Hematopoietic multipotent progenitor cell treated with erythropoietin and hydrocortisone succinate and interleukin-3 and kit ligand, for 6 days (in vitro differentiated cells): ENCODE results near the gene TIAM1.

Experiments
- DNase-seq: peaks from one replicate; pipeline ENCODE4 v3.0.0-alpha.2; 2015

TIAM1 gene

DNA sequence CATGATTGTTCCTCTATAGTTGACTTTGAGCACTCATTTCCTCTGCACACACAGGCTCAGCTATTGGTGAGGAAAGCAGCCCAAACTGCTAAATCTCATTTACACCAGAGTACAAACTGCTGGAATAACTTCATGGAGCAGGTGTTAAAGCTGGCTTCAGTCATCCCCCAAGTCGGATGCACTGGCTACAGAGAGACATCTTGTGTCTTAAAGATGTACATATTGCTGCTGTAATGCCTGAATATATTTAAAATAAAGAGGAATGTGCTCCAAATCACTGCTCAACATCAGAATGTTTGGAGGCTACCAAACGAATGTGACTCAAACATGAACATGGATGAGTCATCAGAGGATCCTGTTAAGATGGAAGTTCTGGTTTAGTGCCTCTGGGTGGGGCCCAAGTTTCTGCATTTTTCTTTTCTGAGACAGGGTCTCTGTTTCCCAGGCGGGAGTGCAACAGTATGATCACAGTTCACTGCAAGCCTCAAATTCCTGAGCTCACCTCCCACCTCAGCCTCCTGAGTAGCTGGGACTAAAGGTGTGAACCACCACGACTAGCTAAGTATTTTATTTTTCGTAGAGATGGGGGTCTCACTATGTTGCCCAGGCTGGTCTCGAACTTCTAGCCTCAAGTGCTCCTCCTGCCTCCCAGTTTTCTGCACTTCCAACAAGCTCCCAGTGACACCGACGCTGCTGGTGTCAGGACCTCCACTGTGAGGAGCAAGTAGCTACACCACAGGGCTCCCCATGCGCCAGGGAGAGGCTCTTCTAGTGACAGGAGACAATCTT is 226.7 kb downstream of the TIAM1 start:
- DNase-seq: no peak

DNA sequence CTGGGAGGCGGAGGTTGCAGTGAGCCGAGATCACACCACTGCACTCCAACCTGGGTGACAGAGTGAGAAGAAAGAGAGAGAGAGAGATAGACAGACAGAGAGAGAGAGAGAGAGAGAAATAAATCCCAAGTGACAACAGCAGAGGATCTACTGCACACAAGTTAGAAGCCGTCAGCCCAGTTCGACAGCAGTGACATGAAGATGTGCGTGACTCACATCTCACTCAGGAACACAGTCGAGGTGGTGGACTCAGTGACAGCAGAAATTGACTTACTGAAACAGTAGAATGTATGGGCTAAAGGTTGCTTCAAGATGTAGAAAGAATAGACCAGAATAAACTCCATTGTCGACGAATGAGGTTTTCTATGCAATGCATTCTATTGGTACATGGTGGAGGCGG is 228.8 kb downstream of the TIAM1 start:
- no peak for DNase-seq

DNA sequence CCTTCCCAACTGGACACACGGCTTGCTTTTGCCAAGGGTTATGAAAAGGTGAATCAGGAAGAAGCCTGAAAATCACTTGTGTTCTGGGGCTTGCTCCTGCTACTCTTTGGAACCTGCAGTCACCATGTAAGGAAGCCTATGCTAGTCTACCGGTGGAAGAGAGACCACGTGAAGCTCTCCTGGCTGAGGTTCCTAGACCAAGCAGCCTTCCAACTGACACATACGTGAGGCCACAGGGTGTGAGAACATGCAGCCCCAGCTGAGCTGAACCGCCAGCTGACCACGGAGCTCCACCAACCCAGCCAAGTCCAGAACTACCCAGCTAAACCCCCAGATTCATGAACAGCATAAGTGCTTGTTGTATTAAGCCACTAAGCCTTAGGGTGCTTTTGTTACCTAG is 233.0 kb downstream of the TIAM1 start:
- no peak for DNase-seq

DNA sequence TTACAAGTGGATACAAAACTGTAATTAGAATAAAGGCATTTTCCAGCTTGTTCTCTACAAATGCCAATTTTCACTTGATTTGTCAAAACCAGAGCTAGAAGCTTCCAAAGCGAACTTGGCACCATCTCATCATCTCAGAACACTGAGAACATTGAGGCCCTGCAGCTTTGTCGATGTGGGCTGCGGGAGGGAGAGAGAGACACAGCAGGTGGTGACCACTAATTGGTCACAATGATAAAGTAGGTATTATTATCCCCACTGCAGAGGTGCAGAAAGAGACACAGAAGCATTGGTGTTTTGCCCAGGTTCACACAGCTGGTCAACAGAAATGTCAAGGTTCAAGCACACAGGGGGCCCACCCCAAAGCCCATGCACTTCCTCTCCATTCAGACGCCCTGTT is 233.6 kb downstream of the TIAM1 start:
- no peak for DNase-seq

DNA sequence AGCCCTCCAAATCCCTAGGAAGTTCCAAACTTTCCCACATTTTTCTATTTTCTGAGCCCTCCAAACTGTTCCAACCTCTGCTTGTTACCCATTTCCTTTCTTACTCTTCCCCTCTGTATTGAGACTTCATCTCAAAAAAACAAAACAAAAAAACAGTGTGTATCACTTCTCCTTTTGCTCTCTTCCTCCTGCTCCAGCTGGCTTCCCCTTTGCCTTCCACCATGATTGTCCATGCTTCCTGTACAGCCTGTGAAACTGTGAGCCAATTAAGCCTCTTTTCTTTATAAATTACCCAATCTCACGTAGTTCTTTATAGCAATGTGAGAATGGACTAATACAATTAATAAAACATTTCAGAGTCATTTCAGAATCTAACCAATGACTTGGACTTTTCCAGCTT is 236.2 kb downstream of the TIAM1 start:
- DNase-seq: peak; percentile 7

DNA sequence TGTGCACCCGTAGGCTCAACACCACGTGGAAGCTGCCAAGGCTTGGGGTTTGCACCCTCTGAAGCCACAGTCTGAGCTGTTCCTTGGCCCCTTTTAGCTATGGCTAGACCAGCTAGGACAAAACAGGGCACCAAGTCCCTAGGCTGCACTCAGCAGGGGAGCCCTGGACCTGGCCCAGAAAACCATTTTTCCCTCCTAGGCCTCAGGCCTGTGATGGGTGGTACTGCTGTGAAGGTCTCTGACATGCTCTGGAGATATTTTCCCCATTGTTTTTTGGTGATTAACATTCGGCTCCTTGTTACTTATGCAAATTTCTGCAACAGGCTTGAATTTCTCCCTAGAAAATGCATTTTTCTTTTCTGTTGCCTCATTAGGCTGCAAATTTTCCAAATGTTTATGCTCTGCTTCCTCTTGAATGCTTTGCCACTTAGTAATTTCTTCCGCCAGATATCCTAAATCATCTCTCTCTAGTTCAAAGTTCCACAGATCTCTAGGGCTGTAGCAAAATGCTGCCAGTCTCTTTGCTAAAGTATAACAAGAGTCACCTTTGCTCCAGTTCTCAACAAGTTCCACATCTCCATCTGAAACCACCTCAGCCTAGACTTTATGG is 236.8 kb downstream of the TIAM1 start:
- DNase-seq: no peak

DNA sequence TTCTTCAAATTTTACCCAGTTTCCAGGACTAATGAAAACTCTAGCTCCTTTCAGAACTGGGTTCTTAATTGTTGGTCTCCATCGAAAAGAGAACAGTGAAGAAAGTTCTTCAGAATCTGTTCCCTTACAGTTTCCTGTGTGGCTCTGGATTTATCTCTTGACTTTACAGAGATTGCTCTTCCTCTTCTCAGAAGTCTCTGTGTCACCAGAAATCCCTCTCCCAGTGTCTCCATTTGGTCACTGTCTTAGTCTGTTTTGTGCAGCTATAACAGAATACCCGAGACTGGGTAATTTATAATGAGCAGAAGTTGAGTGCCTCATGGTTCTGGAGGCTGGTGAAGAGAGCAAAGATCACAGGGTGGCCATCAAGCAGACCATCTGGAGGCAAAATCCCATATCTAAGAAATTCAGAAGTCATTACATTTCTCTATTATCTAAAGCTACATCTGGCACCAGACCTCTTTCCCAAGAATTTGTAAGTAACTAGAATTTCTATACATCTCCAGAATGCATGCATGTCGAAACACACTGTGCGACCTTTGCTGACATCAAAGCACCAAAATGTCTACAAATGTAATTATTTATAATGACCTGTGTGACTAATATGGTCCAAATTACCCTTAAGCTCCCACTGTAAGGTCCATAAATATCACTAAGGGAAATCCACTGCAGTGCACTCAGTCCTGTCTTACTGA is 240.3 kb downstream of the TIAM1 start:
- DNase-seq: no peak

DNA sequence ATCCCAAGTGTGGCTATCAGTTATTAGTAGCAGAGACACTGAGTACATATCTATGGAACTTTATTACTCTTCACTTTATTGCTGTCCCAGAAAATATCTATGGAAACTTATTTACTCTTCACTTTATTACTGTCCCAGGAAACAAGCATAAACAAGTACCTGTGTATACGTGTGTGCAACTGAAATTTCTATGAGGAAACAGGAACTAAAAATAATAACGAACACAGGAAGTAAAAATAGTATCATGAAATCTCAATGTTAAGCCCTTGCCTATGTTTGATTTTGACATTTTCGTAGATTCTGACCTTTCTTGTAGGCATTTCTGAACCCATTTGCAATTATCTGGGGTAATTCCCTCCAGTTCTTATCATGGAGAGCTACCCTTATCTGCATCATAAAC is 240.9 kb downstream of the TIAM1 start:
- DNase-seq: no peak

DNA sequence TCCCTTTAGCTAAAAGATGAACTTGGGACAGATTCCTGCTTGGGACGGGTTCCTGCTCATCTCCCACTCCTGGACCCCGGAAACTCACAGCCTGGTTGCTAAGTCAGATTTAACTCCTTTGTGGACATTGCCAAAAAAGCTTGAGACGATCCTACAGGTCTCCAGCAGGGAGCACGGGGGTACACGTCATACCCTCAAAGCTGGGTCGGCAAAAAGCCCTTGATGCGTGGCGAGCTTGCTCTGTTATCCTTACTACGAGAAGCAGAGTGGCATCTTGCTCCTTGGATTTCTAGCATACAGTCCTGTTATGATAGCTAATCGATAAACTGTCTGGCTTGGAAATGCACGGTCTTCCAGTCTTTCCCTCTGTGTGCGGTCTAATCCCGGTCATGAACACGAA is 244.9 kb downstream of the TIAM1 start:
- no peak for DNase-seq

DNA sequence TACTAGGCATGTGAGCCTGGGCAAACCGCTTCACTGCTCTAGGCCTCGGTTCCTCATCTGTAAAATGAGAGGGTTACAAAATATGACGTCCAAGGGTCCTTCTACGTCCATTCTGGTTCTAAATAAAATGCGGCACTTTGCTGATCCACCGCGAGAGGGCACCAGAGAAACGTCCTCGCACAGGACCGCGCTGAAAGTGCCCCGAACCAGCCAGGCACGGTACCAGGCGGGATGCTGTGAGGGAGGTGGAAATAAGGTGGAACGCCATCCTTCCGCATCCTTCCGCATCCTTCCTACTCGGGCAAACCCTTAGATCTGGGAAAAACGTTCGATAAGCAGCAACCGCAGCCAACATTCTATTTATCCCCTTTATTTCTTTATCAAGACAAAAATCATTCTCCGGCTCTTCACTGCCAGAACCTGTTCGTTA is 245.5 kb downstream of the TIAM1 start:
- peak; percentile 73 for DNase-seq

DNA sequence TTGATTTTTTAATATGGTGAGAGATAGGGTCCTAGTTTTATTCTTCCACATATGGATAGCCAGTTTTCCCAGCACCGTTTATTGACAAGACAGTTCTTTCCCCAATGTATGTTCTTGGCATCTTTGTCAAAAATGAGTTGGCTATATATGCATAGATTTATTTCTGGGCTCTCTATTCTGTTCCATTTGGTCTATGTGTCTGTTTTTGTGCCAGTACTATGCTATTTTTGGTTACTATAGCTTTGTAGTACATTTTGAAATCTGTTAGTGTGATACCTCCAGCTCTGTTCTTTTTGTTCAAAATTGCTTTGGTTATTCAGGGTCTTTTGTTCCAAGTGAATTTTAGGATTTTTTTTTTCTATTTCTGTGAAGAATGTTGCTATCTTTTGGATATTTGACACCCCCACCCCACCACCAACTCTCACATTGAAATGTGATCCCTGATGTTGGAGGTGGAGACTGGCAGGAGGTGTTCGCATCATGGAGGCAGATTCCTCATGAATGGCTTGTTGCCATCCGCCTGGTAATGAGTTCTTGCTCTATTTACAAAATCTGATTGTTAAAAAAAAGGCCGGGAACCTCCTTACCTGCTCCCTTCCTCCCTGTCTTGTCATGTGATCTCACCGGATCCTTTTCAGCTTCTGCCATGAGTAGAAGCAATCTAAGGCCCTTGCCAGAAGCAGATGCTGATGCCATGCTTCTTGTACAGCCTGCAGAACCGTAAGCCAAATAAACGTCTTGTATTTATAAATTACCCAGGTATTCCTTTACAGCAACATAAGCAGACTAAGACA is 251.0 kb downstream of the TIAM1 start:
- no peak for DNase-seq

DNA sequence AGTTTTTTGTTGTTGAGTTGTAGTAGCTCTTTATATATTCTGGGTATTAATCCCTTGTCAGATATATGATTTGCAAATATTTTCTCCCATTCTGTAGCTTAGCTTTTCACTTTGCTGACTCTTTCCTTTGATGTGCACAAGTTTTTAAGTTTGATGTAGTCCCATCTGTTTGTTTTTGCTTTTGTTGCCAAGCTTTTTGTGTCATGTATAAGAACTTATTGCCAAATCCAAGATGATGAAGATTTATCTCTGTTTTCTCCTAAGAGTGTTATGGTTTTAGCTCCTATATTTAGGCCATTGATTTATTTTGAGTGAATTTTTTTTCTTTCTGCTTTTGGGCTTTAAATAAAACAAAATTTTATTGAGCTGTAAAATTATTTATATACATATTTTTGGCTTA is 253.7 kb downstream of the TIAM1 start:
- DNase-seq: no peak

DNA sequence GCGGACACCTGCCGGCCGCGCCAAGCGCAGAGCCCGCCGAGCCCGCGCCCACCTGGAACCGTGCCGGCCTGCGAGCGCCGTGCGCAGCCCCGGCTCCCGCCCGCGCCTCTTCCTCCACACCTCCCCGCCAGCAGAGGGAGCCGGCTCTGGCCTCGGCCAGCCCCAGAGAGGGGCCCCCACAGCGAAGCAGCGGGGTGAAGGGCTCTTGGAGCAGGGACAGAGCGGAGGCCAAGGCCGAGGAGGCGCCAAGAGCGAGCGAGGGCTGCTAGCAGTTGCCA is 255.6 kb downstream of the TIAM1 start:
- peak; percentile 9 for DNase-seq

DNA sequence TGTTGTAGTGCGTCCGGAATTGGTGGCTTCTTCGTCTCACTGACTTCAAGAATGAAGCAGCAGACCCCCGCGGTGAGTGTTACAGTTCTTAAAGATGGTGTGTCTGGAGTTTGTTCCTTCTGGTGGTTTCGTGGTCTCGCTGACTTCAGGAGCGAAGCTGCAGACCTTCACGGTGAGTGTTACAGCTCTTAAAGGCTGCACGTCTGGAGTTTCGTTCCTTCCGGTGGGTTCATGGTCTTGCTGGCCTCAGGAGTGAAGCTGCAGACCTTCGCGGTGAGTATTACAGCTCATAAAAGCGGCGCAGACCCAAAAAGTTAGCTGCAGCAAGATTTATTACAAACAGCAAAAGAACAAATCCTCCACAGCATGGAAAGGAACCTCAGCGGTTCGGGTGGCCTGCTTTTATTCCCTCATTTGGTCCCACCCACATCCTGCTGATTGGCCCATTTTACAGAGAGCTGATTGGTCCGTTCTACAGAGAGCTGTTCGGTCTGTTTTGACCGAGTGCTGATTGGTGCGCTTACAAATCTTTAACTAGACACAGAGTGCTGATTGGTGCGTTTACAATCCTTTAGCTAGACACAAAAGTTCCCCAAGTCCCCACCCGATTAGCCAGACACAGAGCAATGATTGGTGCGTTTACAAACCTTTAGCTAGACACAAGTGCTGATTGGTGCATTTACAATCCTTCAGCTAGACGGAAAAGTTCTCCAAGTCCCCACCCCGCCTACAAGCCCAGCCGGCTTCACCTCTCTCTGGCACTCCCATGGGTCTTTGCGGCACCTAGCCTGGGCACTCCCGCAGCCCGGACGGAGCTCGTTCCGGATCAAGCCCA is 256.2 kb downstream of the TIAM1 start:
- no peak for DNase-seq

DNA sequence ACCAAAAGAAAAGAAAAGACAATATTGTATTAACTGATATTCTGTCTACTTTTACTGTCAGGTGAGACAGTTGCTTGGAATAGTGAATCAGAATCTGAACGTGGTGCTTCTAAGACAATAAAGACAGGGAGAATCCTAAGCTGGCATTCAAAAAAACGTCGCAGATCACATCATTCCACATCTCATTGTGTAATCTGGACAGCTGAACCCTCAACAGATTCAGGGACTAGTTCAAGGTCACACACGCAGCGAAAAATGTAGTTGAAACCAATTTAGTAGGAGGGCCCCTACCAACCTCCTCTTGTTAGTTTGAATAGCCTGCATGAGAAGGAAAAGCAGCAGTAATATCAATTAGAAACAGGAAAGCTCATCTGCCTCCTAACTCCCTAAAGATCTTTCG is 259.4 kb downstream of the TIAM1 start:
- no peak for DNase-seq

DNA sequence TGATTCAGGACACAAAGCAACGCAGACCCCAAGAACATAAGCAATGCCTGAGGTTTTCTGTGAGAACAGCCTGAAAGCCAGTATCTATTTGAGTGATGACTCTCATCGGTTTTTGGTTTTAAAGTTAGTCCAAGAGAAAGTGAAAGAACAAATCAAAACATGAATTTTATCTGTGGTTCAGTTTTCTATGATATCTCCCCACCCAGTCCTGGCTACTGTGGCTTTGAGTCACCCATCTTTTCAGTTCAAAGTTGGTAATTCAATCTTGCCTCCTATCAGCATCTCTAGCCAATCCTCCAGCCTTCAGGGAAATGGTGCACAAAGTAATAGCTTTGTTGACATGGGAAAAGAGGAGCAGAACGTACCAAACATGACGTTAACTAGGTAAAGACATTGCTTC is 265.3 kb downstream of the TIAM1 start:
- DNase-seq: no peak

DNA sequence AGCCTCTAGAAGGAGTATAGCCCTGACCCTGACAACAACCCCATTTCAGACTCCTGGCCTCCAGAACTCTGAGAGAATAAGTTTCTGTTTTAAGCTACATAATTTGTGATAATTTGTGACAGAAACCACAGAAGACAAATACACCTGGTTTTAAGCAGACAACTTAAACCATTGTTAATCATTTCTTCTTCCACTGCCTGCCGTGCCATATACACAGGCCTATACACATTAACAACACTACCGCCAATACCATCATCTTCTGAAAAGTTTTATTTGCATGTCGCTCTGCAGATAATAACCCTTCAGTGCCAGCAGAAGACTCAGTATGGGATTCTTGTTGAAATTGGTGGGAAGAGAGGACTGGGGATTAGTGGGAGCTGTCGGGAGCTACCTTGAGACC is 265.8 kb downstream of the TIAM1 start:
- DNase-seq: no peak

DNA sequence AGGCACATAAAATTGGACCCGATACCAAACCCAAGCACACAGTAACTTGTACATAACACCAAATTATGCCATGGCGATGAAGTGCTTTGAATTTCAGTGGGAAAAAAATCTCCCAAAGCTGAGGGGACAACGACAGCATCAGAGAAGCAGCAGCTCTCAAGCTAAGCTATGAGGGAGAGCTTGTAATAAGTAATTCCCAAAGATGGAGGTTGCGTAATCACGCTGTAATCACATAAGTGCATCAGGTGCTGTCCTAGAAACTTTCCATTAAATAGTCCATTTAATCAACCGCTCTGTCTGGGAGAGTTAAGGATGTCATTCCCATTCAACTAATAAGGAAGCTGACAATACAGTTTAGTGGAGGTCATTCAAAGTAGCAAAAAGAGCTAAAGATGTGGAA is 268.2 kb downstream of the TIAM1 start:
- no peak for DNase-seq

DNA sequence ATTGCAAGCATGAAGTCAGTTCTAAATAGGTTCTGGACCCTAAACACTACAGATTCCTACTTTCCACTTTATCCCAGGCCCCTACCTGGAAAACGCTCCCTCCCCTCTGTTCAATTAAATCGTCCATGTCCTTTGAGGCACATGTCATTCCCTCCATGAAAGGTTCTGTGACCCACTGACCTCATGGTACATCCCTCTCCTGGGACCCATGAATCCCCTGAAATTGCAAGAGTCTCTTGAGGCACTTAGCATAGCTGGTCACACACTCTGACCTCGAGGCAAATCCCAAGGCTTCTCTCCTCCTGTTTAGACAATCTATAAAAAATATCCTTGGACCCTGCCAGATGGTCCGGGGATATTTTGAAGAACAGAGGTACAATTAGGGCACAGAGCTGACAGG is 271.5 kb downstream of the TIAM1 start:
- no peak for DNase-seq
